Measurements from ENCODE around the gene CRIP1. TPM values are rescaled to one million over a fixed set of nuclear protein-coding genes. Genes with fewer than 3 reads are reported as not detected.

The CRIP1 gene
- total and polyA plus RNA-seq, 10 of the 15 experiments (the other 5 are each of a cell fraction or from before 2014, with no cell fraction given): 66.8 to 259 (median 154) TPM

GRCh38 chr14:105475269-105476096, 11.2 kb upstream of the CRIP1 start:
- intact Hi-C loops (cut with micrococcal nuclease; ENCODE audit: unreplicated experiment): no loop called here
- Histone ChIP-seq H3K4me2 (ENCODE audit: control insufficient read depth, insufficient read depth) (peak overlapping the region; percentile 64; the same call in 1 of the 2 replicates), H3K4me1 (ENCODE audit: control insufficient read depth, insufficient read depth, low read length) (no peaks in the 10 kb centered on the region), H3K27ac (ENCODE audit: control insufficient read depth, insufficient read depth) (no peak overlapping the region), H3K27me3 (replicated peaks in 1 of 2; ENCODE audit: control insufficient read depth in 2 of 2, insufficient read depth in 2 of 2, low read length in 1 of 2) (peaks cover 4 to 11% of the 10 kb centered on the region in 2 experiments; a peak in 3 of 4 replicates), H4K20me1 (ENCODE audit: control insufficient read depth, insufficient read depth) (no peaks in the 10 kb centered on the region), H3K9ac (ENCODE audit: control insufficient read depth, insufficient read depth, low read length) (no peak overlapping the region), H3K79me2 (ENCODE audit: control insufficient read depth, insufficient read depth, low read length) (no peaks in the 10 kb centered on the region), H2AFZ (ENCODE audit: control insufficient read depth, low read depth, low read length) (no peak overlapping the region), H3K36me3 (ENCODE audit: control insufficient read depth in 2 of 2, insufficient read depth in 2 of 2, low read length in 1 of 2) (no peaks in the 10 kb centered on the region; a peak in 1 of 4 replicates), H3K9me3 (replicated peaks; ENCODE audit: control insufficient read depth, insufficient read depth, low read length) (no peaks in the 10 kb centered on the region; the same call in 2 of the 3 replicates), H3K4me3 (peak overlapping the region; percentile 27; the same call in 1 of the 2 replicates)
- TF ChIP-seq RUNX3 (IDR thresholded peaks at IDR 0.05; ENCODE audit: low read length) (no peak), MYB (IDR thresholded peaks at IDR 0.05; ENCODE audit: borderline replicate concordance, low read depth, low read length) (no peak), POU2F2 (IDR thresholded peaks at IDR 0.05; ENCODE audit: borderline replicate concordance, low read depth, low read length) (no peak), SUPT20H (IDR thresholded peaks at IDR 0.05; ENCODE audit: borderline replicate concordance, control insufficient read depth, low read depth, low read length) (no peak), HSF1 (IDR thresholded peaks at IDR 0.05; ENCODE audit: low read depth, low read length) (no peak), SUZ12 (IDR thresholded peaks at IDR 0.05; ENCODE audit: unreplicated experiment) (peak; percentile 52), ZNF384 (IDR thresholded peaks at IDR 0.05; ENCODE audit: borderline replicate concordance, low read depth, low read length) (no peak), BCL3 (IDR thresholded peaks at IDR 0.05; ENCODE audit: borderline replicate concordance, insufficient read depth, low read depth, low read length, poor library complexity, severe bottlenecking) (no peak)
- ChIA-PET RAD21 (ENCODE audit: unreplicated experiment) (no interaction called here), SMC1A (ENCODE audit: uncharacterized antibody, unreplicated experiment) (no interaction called here), POLR2A (no interaction called here), CTCF (no interaction called here)
- FAIRE-seq (no peak), ATAC-seq (no peak), DNase-seq (ENCODE audit: low read depth, low spot score) (no peak)
- in situ Hi-C loops (cut with MboI): no loop called here
- BruUV-seq (replicated peaks): no TSS peak
- WGBS (ENCODE audit: insufficient coverage, insufficient replicate concordance, low lambda C conversion rate, missing lambda C conversion rate): 12% methylated on average over 45 of the region's 48 CpGs

All from GM12878 (cell line).